Chondrocyte (in vitro differentiated cells): Measurements from ENCODE around the gene ZNF844. TPM values are rescaled to one million over a fixed set of nuclear protein-coding genes. Genes with fewer than 3 reads are reported as not detected.
A peak's percentile ranks its signal among the peaks of the same experiment; 100 is the strongest.
"Not testable (repeated sequence)": the region's sequence is repeated elsewhere in the genome, so short reads cannot be mapped to it uniquely, and the experiment has no call there.

Experiments
- DNase-seq: peaks from one replicate; pipeline ENCODE4 v3.0.0; 2021; ENCODE audit warnings: mixed read lengths, low spot score
- H3K27ac Mint-ChIP-seq: one replicate; pipeline ENCODE4 v1.8.0; 2021; ENCODE audit warnings: mild to moderate bottlenecking, moderate library complexity, mixed read lengths; ENCODE audit not compliant: unreplicated experiment
- H3K27me3 Mint-ChIP-seq: 2 replicates; pipeline ENCODE4 v1.8.0; 2021; ENCODE audit warnings: low read depth, mixed read lengths
- H3K36me3 Mint-ChIP-seq: 2 replicates; pipeline ENCODE4 v1.8.0; 2021; ENCODE audit warnings: low read depth, mixed read lengths
- H3K4me1 Mint-ChIP-seq: 2 replicates; pipeline ENCODE4 v1.8.0; 2021; ENCODE audit warnings: low read depth, mild to moderate bottlenecking, mixed read lengths
- H3K4me3 Mint-ChIP-seq: one replicate; pipeline ENCODE4 v1.8.0; 2021; ENCODE audit warnings: mild to moderate bottlenecking, moderate library complexity, mixed read lengths; ENCODE audit not compliant: unreplicated experiment
- H3K9me3 Mint-ChIP-seq: 2 replicates; pipeline ENCODE4 v1.8.0; 2021; ENCODE audit warnings: low read depth, mixed read lengths
- CTCF ChIP-seq: fragments of 200-600 bp; sonication (generic); IDR thresholded peaks from 2 replicates; pipeline ENCODE4 v1.5.0; 2021; ENCODE audit warnings: antibody characterized with exemption, mild to moderate bottlenecking, moderate library complexity
- total RNA-seq: library from RNA; stranded (reverse); gene quantifications from 3 replicates; pipeline ENCODE4 v1.2.1, GENCODE V29; 2021

Gene ZNF844
- total RNA-seq, 1 donor from 2014 or later, result 7.1 TPM

GRCh38 chr19:12092956-12093355 lies 28.4 kb downstream of the ZNF844 start:
- Mint-ChIP-seq H3K36me3 (peaks cover 12% of the 10 kb centered on the region), H3K27ac (peak overlapping the region; percentile 98), H3K9me3 (peaks cover 4% of the 10 kb centered on the region), H3K4me3 (peak overlapping the region; percentile 85), H3K4me1 (peaks cover 22% of the 10 kb centered on the region), H3K27me3 (no peaks in the 10 kb centered on the region)
- DNase-seq, result no peak
- no peak for TF ChIP-seq CTCF

- peaks cover 22% of the 10 kb centered on the region for H3K4me1 Mint-ChIP-seq
- TF ChIP-seq CTCF, result no peak
- DNase-seq, result no peak
- peaks cover 3% of the 10 kb centered on the region for H3K9me3 Mint-ChIP-seq
- no peak overlapping the region for H3K4me3 Mint-ChIP-seq
- H3K27ac Mint-ChIP-seq, result no peak overlapping the region
- no peaks in the 10 kb centered on the region for H3K27me3 Mint-ChIP-seq
- peaks cover 18% of the 10 kb centered on the region for H3K36me3 Mint-ChIP-seq
Measured at GRCh38 chr19:12093777-12094176, 29.2 kb downstream of the ZNF844 start.

- Mint-ChIP-seq H3K27me3 (no peaks in the 10 kb centered on the region), H3K4me1 (peaks cover 22% of the 10 kb centered on the region), H3K36me3 (peaks cover 18% of the 10 kb centered on the region), H3K9me3 (peaks cover 3% of the 10 kb centered on the region), H3K27ac (no peak overlapping the region), H3K4me3 (no peak overlapping the region)
- no peak for DNase-seq
- TF ChIP-seq CTCF, result no peak
Measured at GRCh38 chr19:12095111-12095790, 30.7 kb downstream of the ZNF844 start.

- H3K9me3 Mint-ChIP-seq, result peaks cover 3% of the 10 kb centered on the region
- H3K36me3 Mint-ChIP-seq, result peaks cover 18% of the 10 kb centered on the region
- TF ChIP-seq CTCF, result no peak
- H3K4me1 Mint-ChIP-seq, result peaks cover 11% of the 10 kb centered on the region
- H3K27ac Mint-ChIP-seq, result no peak overlapping the region
- DNase-seq, result no peak
- H3K27me3 Mint-ChIP-seq, result no peaks in the 10 kb centered on the region
- H3K4me3 Mint-ChIP-seq, result no peak overlapping the region
Measured at GRCh38 chr19:12098040-12098439, 33.5 kb downstream of the ZNF844 start.

- not testable (repeated sequence) for H3K4me1 Mint-ChIP-seq, H3K27me3 Mint-ChIP-seq, H3K27ac Mint-ChIP-seq, H3K36me3 Mint-ChIP-seq, DNase-seq, H3K4me3 Mint-ChIP-seq
- peaks cover 11% of the 10 kb centered on the region for H3K9me3 Mint-ChIP-seq
Measured at GRCh38 chr19:12103909-12104308, 39.4 kb downstream of the ZNF844 start.

GRCh38 chr19:12111176-12111575 lies 46.6 kb downstream of the ZNF844 start:
- Mint-ChIP-seq H3K36me3 (peaks cover 49% of the 10 kb centered on the region), H3K27me3 (no peaks in the 10 kb centered on the region), H3K4me3 (no peak overlapping the region), H3K9me3 (peaks cover 42% of the 10 kb centered on the region), H3K4me1 (no peaks in the 10 kb centered on the region), H3K27ac (no peak overlapping the region)
- DNase-seq, result no peak
- no peak for TF ChIP-seq CTCF
